Neuronal stem cell (in vitro differentiated cells): Measurements from ENCODE around the gene LRRK2.

Experiments used
- DNase-seq: peaks from one replicate; pipeline ENCODE4 v3.0.0-alpha.2; 2013; ENCODE audit warnings: low spot score
- H2AFZ ChIP-seq: one replicate; pipeline ENCODE4 v1.6.1; 2013; ENCODE audit warnings: mild to moderate bottlenecking, low read length, inconsistent platforms
- H2AK5ac ChIP-seq: 2 replicates; pipeline ENCODE4 v1.6.1; 2013; ENCODE audit warnings: low read depth, mild to moderate bottlenecking, inconsistent platforms, low read length, moderate library complexity, mixed read lengths
- H2BK120ac ChIP-seq: 2 replicates; pipeline ENCODE4 v1.6.1; 2013; ENCODE audit warnings: low read depth, mild to moderate bottlenecking, inconsistent platforms, low read length, moderate library complexity, mixed read lengths
- H2BK12ac ChIP-seq: one replicate; pipeline ENCODE4 v1.6.1; 2013; ENCODE audit warnings: low read length, inconsistent platforms
- H2BK15ac ChIP-seq: 2 replicates; pipeline ENCODE4 v1.6.1; 2013; ENCODE audit warnings: mild to moderate bottlenecking, low read length, inconsistent platforms, mixed read lengths
- H2BK5ac ChIP-seq: one replicate; pipeline ENCODE4 v1.6.1; 2013; ENCODE audit warnings: inconsistent platforms, mild to moderate bottlenecking, low read length, moderate library complexity
- H3K14ac ChIP-seq: one replicate; pipeline ENCODE4 v1.6.1; 2013; ENCODE audit warnings: low read length, inconsistent platforms
- H3K18ac ChIP-seq: 2 replicates; pipeline ENCODE4 v1.6.1; 2013; ENCODE audit warnings: low read length, inconsistent platforms
- H3K23ac ChIP-seq: 2 replicates; pipeline ENCODE4 v1.6.1; 2013; ENCODE audit warnings: low read depth, mild to moderate bottlenecking, mixed read lengths, low read length, inconsistent platforms; ENCODE audit not compliant: poor library complexity
- H3K27ac ChIP-seq: replicated peaks from 3 replicates; pipeline ENCODE4 v1.5.1; 2013; ENCODE audit warnings: low read length, inconsistent platforms
- H3K27me3 ChIP-seq, 3 experiments: 2 replicates each; pipeline ENCODE4 v1.6.1; 2013; ENCODE audit warnings: low read length in 3 of 3, mild to moderate bottlenecking in 2 of 3, inconsistent platforms in 1 of 3, low read depth in 1 of 3, mixed read lengths in 1 of 3, moderate library complexity in 1 of 3; ENCODE audit not compliant: control insufficient read depth in 3 of 3, insufficient read depth in 3 of 3
- H3K36me3 ChIP-seq, 2 donors: replicated peaks in 1 of 2; 2 replicates each; pipeline ENCODE4 v1.6.1; 2013; ENCODE audit warnings: low read length in 2 of 2; ENCODE audit not compliant: control insufficient read depth in 2 of 2, insufficient read depth in 2 of 2
- H3K4ac ChIP-seq: 2 replicates; pipeline ENCODE4 v1.6.1; 2013; ENCODE audit warnings: inconsistent platforms, mild to moderate bottlenecking, low read length, moderate library complexity
- H3K4me1 ChIP-seq, 2 donors: 1 replicate in 1 of 2; 2 replicates in 1 of 2; pipeline ENCODE4 v1.6.1; 2013; ENCODE audit warnings: low read length in 2 of 2, low read depth in 1 of 2; ENCODE audit not compliant: control insufficient read depth in 2 of 2, insufficient read depth in 1 of 2
- H3K4me2 ChIP-seq: one replicate; pipeline ENCODE4 v1.6.1; 2013; ENCODE audit warnings: mild to moderate bottlenecking, low read length, inconsistent platforms; ENCODE audit not compliant: insufficient read depth, poor library complexity, severe bottlenecking
- H3K4me3 ChIP-seq, 2 donors: 2 replicates each; pipeline ENCODE4 v1.5.1; 2013; ENCODE audit warnings: low read length in 2 of 2, mild to moderate bottlenecking in 2 of 2, inconsistent platforms in 1 of 2, moderate library complexity in 1 of 2
- H3K79me1 ChIP-seq: one replicate; pipeline ENCODE4 v1.6.1; 2013; ENCODE audit warnings: low read depth, mild to moderate bottlenecking, inconsistent platforms, low read length, moderate library complexity
- H3K9ac ChIP-seq: one replicate; pipeline ENCODE4 v1.6.1; 2013; ENCODE audit warnings: mild to moderate bottlenecking, low read depth, low read length, inconsistent platforms; ENCODE audit not compliant: poor library complexity
- H3K9me3 ChIP-seq, 2 donors: replicated peaks in 1 of 2; 2 replicates each; pipeline versions ENCODE3 to v1.6.1; 2013; ENCODE audit warnings: low read length in 2 of 2, mild to moderate bottlenecking in 2 of 2, inconsistent platforms in 1 of 2, low read depth in 1 of 2, mixed read lengths in 1 of 2, moderate library complexity in 1 of 2; ENCODE audit not compliant: control insufficient read depth in 2 of 2, insufficient read depth in 1 of 2
- H4K8ac ChIP-seq: one replicate; pipeline ENCODE4 v1.6.1; 2013; ENCODE audit warnings: low read depth, mild to moderate bottlenecking, inconsistent platforms, low read length, moderate library complexity
- H4K91ac ChIP-seq: one replicate; pipeline ENCODE4 v1.6.1; 2013; ENCODE audit warnings: low read length, low read depth, mild to moderate bottlenecking, inconsistent platforms; ENCODE audit not compliant: poor library complexity
- WGBS, 2 donors: extraction: QIAGEN DNeasy Blood & Tissue Kit; methylation state at CpG; one replicate each; pipeline ENCODE4 v1.1.7; 2013; ENCODE audit warnings: missing lambda C conversion rate in 2 of 2, mixed read lengths in 1 of 2; ENCODE audit not compliant: insufficient read length in 2 of 2, insufficient replicate concordance in 1 of 2; ENCODE audit errors: extremely low coverage in 2 of 2; 5-methylcytosine and 5-hydroxymethylcytosine counted together

LRRK2 gene

GRCh38 chr12:40198601-40199000 is 26.2 kb upstream of the LRRK2 start:
- Histone ChIP-seq H2AK5ac (no peak overlapping the region), H3K23ac (no peak overlapping the region), H4K8ac (no peak overlapping the region), H2BK12ac (no peak overlapping the region), H3K18ac (no peak overlapping the region), H2BK120ac (no peak overlapping the region), H3K14ac (no peak overlapping the region), H3K4me3 (no peak overlapping the region), H3K9ac (no peak overlapping the region), H4K91ac (no peak overlapping the region), H3K36me3 (no peaks in the 10 kb centered on the region), H3K4me2 (no peak overlapping the region), H2BK5ac (no peak overlapping the region), H3K27ac (no peak overlapping the region), H2BK15ac (no peak overlapping the region), H3K4ac (no peak overlapping the region), H3K4me1 (no peaks in the 10 kb centered on the region), H2AFZ (no peak overlapping the region), H3K79me1 (no peaks in the 10 kb centered on the region), H3K27me3 (no peaks in the 10 kb centered on the region), H3K9me3 (no peaks in the 10 kb centered on the region)
- DNase-seq: no peak
- no CpG with 5 or more reads among the region's 4 CpGs for WGBS, 2 donors

GRCh38 chr12:40202095-40203059 is 22.4 kb upstream of the LRRK2 start:
- Histone ChIP-seq H2AK5ac (no peak overlapping the region), H3K9ac (no peak overlapping the region), H3K4me2 (no peak overlapping the region), H2BK5ac (no peak overlapping the region), H2BK15ac (no peak overlapping the region), H3K36me3 (no peaks in the 10 kb centered on the region), H3K4ac (no peak overlapping the region), H3K27me3 (no peaks in the 10 kb centered on the region), H4K91ac (no peak overlapping the region), H3K4me1 (no peaks in the 10 kb centered on the region), H3K18ac (no peak overlapping the region), H2BK12ac (no peak overlapping the region), H3K9me3 (no peaks in the 10 kb centered on the region), H3K27ac (no peak overlapping the region), H4K8ac (no peak overlapping the region), H3K23ac (no peak overlapping the region), H2BK120ac (no peak overlapping the region), H3K79me1 (no peaks in the 10 kb centered on the region), H3K4me3 (no peak overlapping the region), H2AFZ (no peak overlapping the region), H3K14ac (no peak overlapping the region)
- WGBS, 2 donors: no CpG with 5 or more reads among the region's 1 CpG
- no peak for DNase-seq

GRCh38 chr12:40203060-40203430 is 21.8 kb upstream of the LRRK2 start:
- H3K79me1 ChIP-seq: no peaks in the 10 kb centered on the region
- no peak overlapping the region for H3K27ac ChIP-seq
- H3K9ac ChIP-seq: no peak overlapping the region
- H2BK15ac ChIP-seq: no peak overlapping the region
- no peaks in the 10 kb centered on the region for H3K4me1 ChIP-seq
- H3K23ac ChIP-seq: no peak overlapping the region
- no peak for DNase-seq
- no peak overlapping the region for H2AFZ ChIP-seq
- H3K36me3 ChIP-seq: no peaks in the 10 kb centered on the region
- H3K14ac ChIP-seq: no peak overlapping the region
- H4K8ac ChIP-seq: no peak overlapping the region
- no peak overlapping the region for H3K4me3 ChIP-seq
- no peak overlapping the region for H2BK12ac ChIP-seq
- no peak overlapping the region for H3K4me2 ChIP-seq
- no peak overlapping the region for H4K91ac ChIP-seq
- H3K18ac ChIP-seq: no peak overlapping the region
- H3K9me3 ChIP-seq: no peaks in the 10 kb centered on the region
- H2AK5ac ChIP-seq: no peak overlapping the region
- no peak overlapping the region for H3K4ac ChIP-seq
- no peaks in the 10 kb centered on the region for H3K27me3 ChIP-seq
- no CpG with 5 or more reads among the region's 5 CpGs for WGBS, 2 donors
- H2BK120ac ChIP-seq: no peak overlapping the region
- H2BK5ac ChIP-seq: no peak overlapping the region

GRCh38 chr12:40204337-40204736 is 20.5 kb upstream of the LRRK2 start:
- Histone ChIP-seq H3K18ac (no peak overlapping the region), H2BK12ac (no peak overlapping the region), H3K4me1 (no peaks in the 10 kb centered on the region), H3K4me2 (no peak overlapping the region), H2BK5ac (no peak overlapping the region), H3K27ac (no peak overlapping the region), H2BK120ac (no peak overlapping the region), H3K23ac (no peak overlapping the region), H2BK15ac (no peak overlapping the region), H3K9ac (no peak overlapping the region), H3K14ac (no peak overlapping the region), H3K27me3 (no peaks in the 10 kb centered on the region), H3K4ac (no peak overlapping the region), H2AFZ (no peak overlapping the region), H4K8ac (no peak overlapping the region), H2AK5ac (no peak overlapping the region), H3K36me3 (no peaks in the 10 kb centered on the region), H3K4me3 (no peak overlapping the region), H4K91ac (no peak overlapping the region), H3K9me3 (no peaks in the 10 kb centered on the region), H3K79me1 (no peaks in the 10 kb centered on the region)
- no peak for DNase-seq
- WGBS, 2 donors: no CpG with 5 or more reads among the region's 3 CpGs
